Gastrocnemius medialis (tissue), 4 donors: Measurements from ENCODE around the gene B4GALT5. TPM values are rescaled to one million over a fixed set of nuclear protein-coding genes. Genes with fewer than 3 reads are reported as not detected.

Experiments used
- ATAC-seq, 2 donors: fragments of 150-250 bp; one replicate each; pipeline ENCODE4 v1.9.1; 2016
- DNase-seq, 2 donors: peaks; one replicate each; pipeline ENCODE4 v3.0.0-alpha.2; 2019
- H3K27ac ChIP-seq, 4 donors: fragments of 200-600 bp; sonication (generic); 1 replicate in 1 of 4; 2 replicates in 3 of 4; pipeline ENCODE4 v1.5.1; 2016 to 2018; ENCODE audit warnings: mild to moderate bottlenecking in 2 of 4, moderate library complexity in 1 of 4
- H3K27me3 ChIP-seq, 3 donors: fragments of 200-600 bp; sonication (generic) in 2 of 3; 1 replicate in 1 of 3; 2 replicates in 2 of 3; pipeline versions ENCODE4 v1.5.1 to v1.6.0; 2016 to 2019; ENCODE audit warnings: mild to moderate bottlenecking in 1 of 3, moderate library complexity in 1 of 3
- H3K36me3 ChIP-seq, 2 donors: fragments of 200-600 bp; sonication (generic) in 1 of 2; one replicate each; pipeline ENCODE4 v1.5.1; 2017 to 2018
- H3K4me1 ChIP-seq, 2 donors: fragments of 200-600 bp; sonication (generic) in 1 of 2; one replicate each; pipeline ENCODE4 v1.5.1; 2016 to 2017; ENCODE audit warnings: mild to moderate bottlenecking in 2 of 2
- H3K4me3 ChIP-seq, 4 donors: fragments of 200-600 bp; sonication (generic) in 3 of 4; 1 replicate in 1 of 4; 2 replicates in 3 of 4; pipeline ENCODE4 v1.5.1; 2016 to 2019; ENCODE audit warnings: mild to moderate bottlenecking in 2 of 4
- H3K9me3 ChIP-seq, 3 donors: fragments of 200-600 bp; sonication (generic) in 2 of 3; 1 replicate in 1 of 3; 2 replicates in 2 of 3; pipeline ENCODE4 v1.5.1; 2016 to 2019
- CTCF ChIP-seq, 5 experiments: fragments of 450-650 bp in 3 of 5; fragments of 200-600 bp in 2 of 5; sonication (generic) in 2 of 5; IDR thresholded peaks in 4 of 5; conservative IDR thresholded peaks in 1 of 5; 1 replicate in 4 of 5; 2 replicates in 1 of 5; pipeline ENCODE4 v1.5.1; 2016 to 2019; ENCODE audit warnings: antibody characterized with exemption in 5 of 5, mild to moderate bottlenecking in 3 of 5, moderate library complexity in 3 of 5
- POLR2A ChIP-seq, 2 donors: fragments of 450-650 bp; IDR thresholded peaks; one replicate each; pipeline ENCODE4 v1.6.1; 2017; ENCODE audit warnings: antibody characterized with exemption in 2 of 2, mild to moderate bottlenecking in 2 of 2, moderate library complexity in 2 of 2
- in situ Hi-C, 4 donors: fragments of 200-750 bp; cut with MboI; loops; one replicate each; pipeline versions ENCODE4 v1.15.0 to v1.8.0; 2017; ENCODE audit warnings: low sequenced_read_pairs in 4 of 4
- intact Hi-C: fragments of 100-400 bp; cut with DNase I; formaldehyde crosslinking; loops from one replicate; pipeline ENCODE4 v1.15.1; 2023; ENCODE audit warnings: low total_unique reads
- total RNA-seq, 4 donors: library from RNA; depleted of rRNA; stranded (reverse); fragments of >200 nt; gene quantifications; one replicate each; pipeline versions ENCODE4 v1.1.0 to v1.2.3, GENCODE V29; 2016

The B4GALT5 gene
- total RNA-seq, 4 donors from 2014 or later, result 27.6 to 75.2 (median 56.4) TPM

DNA sequence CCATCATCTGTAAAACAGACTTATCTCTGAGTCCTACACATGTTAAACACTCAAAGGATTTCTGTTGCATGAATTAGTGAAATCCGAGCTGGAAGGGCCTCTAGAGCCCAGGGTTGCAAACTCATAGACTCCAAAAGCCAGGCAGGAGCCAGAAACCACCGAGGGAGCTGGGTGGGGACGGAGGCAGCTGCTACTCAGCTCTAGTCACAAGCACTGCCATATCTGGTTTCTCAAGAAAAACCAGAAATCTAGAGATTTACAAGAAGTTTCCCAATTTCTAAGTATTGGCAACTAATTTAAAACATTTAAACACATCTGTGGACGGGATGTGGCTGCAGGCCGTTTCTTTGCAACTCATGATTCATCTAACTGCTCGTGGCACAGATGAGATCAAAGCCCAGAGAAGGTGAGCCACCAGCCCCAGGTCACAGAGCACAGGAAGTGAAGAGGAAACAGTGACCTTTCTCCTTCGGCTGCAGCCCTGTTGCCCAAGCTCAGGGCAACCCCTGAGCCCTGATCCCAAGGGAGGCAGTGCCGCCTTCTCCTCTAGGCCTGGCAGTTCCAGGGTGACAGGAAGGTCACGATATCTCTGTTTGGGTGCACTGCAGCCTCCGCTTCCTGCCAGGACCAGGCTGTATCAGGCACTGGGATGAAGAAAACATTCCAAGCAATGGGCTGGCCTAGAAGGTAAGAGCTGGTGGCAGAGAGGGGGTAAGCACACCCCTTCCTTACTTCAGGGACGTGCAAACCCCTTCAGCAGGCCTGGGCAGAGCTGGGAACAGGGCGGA is 119.3 kb downstream of the B4GALT5 start:
- DNase-seq (peak; percentile 54 to 78), ATAC-seq (peak; percentile 71 to 78)
- H3K27ac ChIP-seq, result peak overlapping the region in 3 of 4 donors; percentile 59 to 62 (median 62)
- in situ Hi-C loops, result no loop called here
- intact Hi-C loops, result no loop called here
- H3K4me3 ChIP-seq, result no peak overlapping the region
- H3K4me1 ChIP-seq, result no peaks in the 10 kb centered on the region
- TF ChIP-seq CTCF (IDR thresholded peaks at IDR 0.05 in 4 of 5, conservative IDR thresholded peaks at IDR 0.05 in 1 of 5) (no peak), POLR2A (IDR thresholded peaks at IDR 0.05) (no peak)
- H3K9me3 ChIP-seq, result no peaks in the 10 kb centered on the region
- H3K27me3 ChIP-seq, result no peaks in the 10 kb centered on the region
- no peaks in the 10 kb centered on the region for H3K36me3 ChIP-seq

GRCh38 chr20:49593466-49594142 is 120.1 kb downstream of the B4GALT5 start:
- no peaks in the 10 kb centered on the region for H3K4me1 ChIP-seq
- no peak for TF ChIP-seq CTCF (IDR thresholded peaks at IDR 0.05 in 4 of 5, conservative IDR thresholded peaks at IDR 0.05 in 1 of 5)
- TF ChIP-seq POLR2A (IDR thresholded peaks at IDR 0.05), result no peak
- no peaks in the 10 kb centered on the region for H3K36me3 ChIP-seq
- intact Hi-C loops (no loop called here), in situ Hi-C loops (no loop called here)
- peak overlapping the region in 3 of 4 donors; percentile 15 to 59 (median 37) for H3K27ac ChIP-seq
- H3K9me3 ChIP-seq, result no peaks in the 10 kb centered on the region
- no peaks in the 10 kb centered on the region for H3K27me3 ChIP-seq
- ATAC-seq (no peak), DNase-seq (no peak)
- H3K4me3 ChIP-seq, result no peak overlapping the region

- no peak for DNase-seq
- ATAC-seq, result no peak
- H3K4me1 ChIP-seq, result no peaks in the 10 kb centered on the region
- no peaks in the 10 kb centered on the region for H3K9me3 ChIP-seq
- in situ Hi-C loops (no loop called here), intact Hi-C loops (no loop called here)
- H3K36me3 ChIP-seq, result no peaks in the 10 kb centered on the region
- TF ChIP-seq POLR2A (IDR thresholded peaks at IDR 0.05), result no peak
- TF ChIP-seq CTCF (IDR thresholded peaks at IDR 0.05 in 4 of 5, conservative IDR thresholded peaks at IDR 0.05 in 1 of 5), result no peak
- H3K4me3 ChIP-seq, result no peak overlapping the region
- no peaks in the 10 kb centered on the region for H3K27me3 ChIP-seq
- no peak overlapping the region for H3K27ac ChIP-seq
Observed at GRCh38 chr20:49592120-49592519, 121.6 kb downstream of the B4GALT5 start.

GRCh38 chr20:49591217-49591865 is 122.3 kb downstream of the B4GALT5 start:
- TF ChIP-seq CTCF (IDR thresholded peaks at IDR 0.05 in 4 of 5, conservative IDR thresholded peaks at IDR 0.05 in 1 of 5) (no peak), POLR2A (IDR thresholded peaks at IDR 0.05) (no peak)
- no peaks in the 10 kb centered on the region for H3K9me3 ChIP-seq
- DNase-seq (no peak), ATAC-seq (peak in 1 of 2 donors; percentile 38)
- no peak overlapping the region for H3K4me3 ChIP-seq
- no peaks in the 10 kb centered on the region for H3K36me3 ChIP-seq
- no peaks in the 10 kb centered on the region for H3K27me3 ChIP-seq
- intact Hi-C loops (no loop called here), in situ Hi-C loops (no loop called here)
- no peaks in the 10 kb centered on the region for H3K4me1 ChIP-seq
- no peak overlapping the region for H3K27ac ChIP-seq
